Measurements from ENCODE around the gene C1QBP. TPM values are rescaled to one million over a fixed set of nuclear protein-coding genes. Genes with fewer than 3 reads are reported as not detected.
A peak's percentile ranks its signal among the peaks of the same experiment; 100 is the strongest.

The C1QBP gene
- total RNA-seq, 4 donors from 2014 or later: 55.7 to 173 (median 117) TPM

GRCh38 chr17:5419959-5420653 is 18.8 kb downstream of the C1QBP start, which contains the start of gene RPAIN:
Gene RPAIN (plus strand): TSS chr17:5420182. CDS start chr17:5420211, 29 bp downstream.
- Histone ChIP-seq H3K27ac (peak within 1 kb of the TSS; percentile 92), H3K4me3 (peak within 1 kb of the TSS; percentile 77), H3K36me3 (peaks cover 30% of the 10 kb centered on the region), H3K9me3 (no peaks in the 10 kb centered on the region), H3K4me1 (peaks cover 46% of the 10 kb centered on the region), H3K27me3 (no peaks in the 10 kb centered on the region)
- TF ChIP-seq, protein P1, sequence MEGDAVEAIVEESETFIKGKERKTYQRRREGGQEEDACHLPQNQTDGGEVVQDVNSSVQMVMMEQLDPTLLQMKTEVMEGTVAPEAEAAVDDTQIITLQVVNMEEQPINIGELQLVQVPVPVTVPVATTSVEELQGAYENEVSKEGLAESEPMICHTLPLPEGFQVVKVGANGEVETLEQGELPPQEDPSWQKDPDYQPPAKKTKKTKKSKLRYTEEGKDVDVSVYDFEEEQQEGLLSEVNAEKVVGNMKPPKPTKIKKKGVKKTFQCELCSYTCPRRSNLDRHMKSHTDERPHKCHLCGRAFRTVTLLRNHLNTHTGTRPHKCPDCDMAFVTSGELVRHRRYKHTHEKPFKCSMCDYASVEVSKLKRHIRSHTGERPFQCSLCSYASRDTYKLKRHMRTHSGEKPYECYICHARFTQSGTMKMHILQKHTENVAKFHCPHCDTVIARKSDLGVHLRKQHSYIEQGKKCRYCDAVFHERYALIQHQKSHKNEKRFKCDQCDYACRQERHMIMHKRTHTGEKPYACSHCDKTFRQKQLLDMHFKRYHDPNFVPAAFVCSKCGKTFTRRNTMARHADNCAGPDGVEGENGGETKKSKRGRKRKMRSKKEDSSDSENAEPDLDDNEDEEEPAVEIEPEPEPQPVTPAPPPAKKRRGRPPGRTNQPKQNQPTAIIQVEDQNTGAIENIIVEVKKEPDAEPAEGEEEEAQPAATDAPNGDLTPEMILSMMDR (IDR thresholded peaks at IDR 0.05): no peak
- TF ChIP-seq EP300 (IDR thresholded peaks at IDR 0.05) (no peak), POLR2AphosphoS5 (IDR thresholded peaks at IDR 0.05) (peak in 1 of 3 donors; percentile 67), POLR2A (IDR thresholded peaks at IDR 0.05) (peak; percentile 16 to 29)
- peak; percentile 92 for DNase-seq (ENCODE audit: low spot score in 2 of 2)
- WGBS: 1% methylated on average over 20 of the region's 41 CpGs

DNA sequence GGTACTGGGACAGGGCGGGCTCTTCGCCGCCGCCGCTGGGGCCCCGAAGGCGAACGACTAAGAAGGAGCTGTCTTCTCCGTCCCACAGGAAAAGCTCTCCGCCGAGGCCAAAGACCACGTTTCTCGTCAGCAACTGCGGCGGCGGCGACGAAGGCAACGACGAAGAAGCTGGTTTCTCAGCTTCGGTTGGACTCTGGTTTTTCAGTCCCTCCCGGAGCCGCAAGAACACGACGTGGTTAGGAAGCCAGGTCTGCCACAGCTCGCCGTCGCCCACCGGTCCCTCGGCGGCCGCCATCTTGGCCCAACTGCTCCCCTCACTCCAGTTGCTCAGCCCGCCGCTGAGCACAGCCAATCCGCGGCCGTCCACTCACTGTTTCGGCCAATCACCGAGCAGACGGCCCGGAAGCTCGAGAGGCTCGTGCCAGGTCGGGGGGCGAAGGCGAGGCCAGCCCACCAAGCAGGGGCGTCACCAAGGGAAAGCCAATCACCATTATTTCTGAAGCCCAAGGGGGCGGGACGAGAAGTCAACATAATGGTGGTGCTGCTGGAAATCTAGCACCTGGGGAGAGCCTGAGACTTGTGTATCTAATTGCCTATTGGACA is 19.5 kb downstream of the C1QBP start, which contains the start of gene NUP88:
Gene NUP88 (minus strand): TSS at position 307 of the 603 bp plus-strand sequence. CDS start 12 bp downstream, at position 295.
- peak; percentile 97 to 98 for DNase-seq (ENCODE audit: low spot score in 2 of 2)
- H3K27ac ChIP-seq: peak within 1 kb of the TSS; percentile 92
- WGBS: under 1% methylated on average over 35 of the region's 49 CpGs
- no peak for TF ChIP-seq EP300 (IDR thresholded peaks at IDR 0.05)
- TF ChIP-seq POLR2A (IDR thresholded peaks at IDR 0.05): peak; percentile 70 to 72
- peak; percentile 71 to 80 (median 78) for TF ChIP-seq POLR2AphosphoS5 (IDR thresholded peaks at IDR 0.05)
- peak within 1 kb of the TSS; percentile 77 for H3K4me3 ChIP-seq
- H3K4me1 ChIP-seq: peaks cover 47% of the 10 kb centered on the region
- no peaks in the 10 kb centered on the region for H3K27me3 ChIP-seq
- peaks cover 26% of the 10 kb centered on the region for H3K36me3 ChIP-seq
- no peaks in the 10 kb centered on the region for H3K9me3 ChIP-seq

DNA sequence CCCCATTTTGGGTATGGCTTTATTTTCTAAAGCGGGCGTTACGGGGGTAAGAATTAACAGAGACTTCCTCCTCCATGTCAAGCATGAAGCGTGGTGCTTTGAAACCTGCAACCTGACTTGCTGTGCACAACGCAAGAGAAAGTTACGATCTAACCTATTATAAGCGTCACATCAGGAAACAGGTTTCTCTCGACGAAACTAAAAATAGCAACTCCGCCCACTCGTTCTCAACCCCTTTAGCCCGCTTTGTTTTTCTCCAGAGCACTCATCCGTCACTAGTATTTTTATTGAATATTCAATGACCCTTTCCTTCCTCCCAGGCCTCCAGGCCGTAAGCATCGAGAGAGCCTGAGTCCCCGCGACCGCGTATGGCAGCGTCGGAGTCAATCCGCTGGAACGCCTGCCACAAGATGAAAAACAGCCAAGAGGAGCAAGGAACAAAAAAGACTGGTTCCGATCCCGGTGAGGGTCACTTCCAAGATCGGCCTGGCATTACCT is 20.0 kb downstream of the C1QBP start:
- Histone ChIP-seq H3K36me3 (peaks cover 22% of the 10 kb centered on the region), H3K4me1 (peaks cover 53% of the 10 kb centered on the region)

GRCh38 chr17:5416901-5417300 is 22.1 kb downstream of the C1QBP start:
- Histone ChIP-seq H3K27me3 (no peaks in the 10 kb centered on the region), H3K36me3 (peaks cover 26% of the 10 kb centered on the region), H3K27ac (no peak overlapping the region), H3K4me3 (no peak overlapping the region), H3K9me3 (no peaks in the 10 kb centered on the region), H3K4me1 (peaks cover 51% of the 10 kb centered on the region)
- DNase-seq (ENCODE audit: low spot score in 2 of 2): no peak
- WGBS: 84% methylated on average over 2 of the region's 2 CpGs
- TF ChIP-seq POLR2AphosphoS5 (IDR thresholded peaks at IDR 0.05) (no peak), EP300 (IDR thresholded peaks at IDR 0.05) (no peak), POLR2A (IDR thresholded peaks at IDR 0.05) (no peak)
- TF ChIP-seq, protein P1 (IDR thresholded peaks at IDR 0.05): no peak

More for the DNA sequence above, 20.0 kb downstream of the C1QBP start:
- Histone ChIP-seq H3K27me3 (no peaks in the 10 kb centered on the region), H3K27ac (peak overlapping the region; percentile 92), H3K9me3 (no peaks in the 10 kb centered on the region), H3K4me3 (peak overlapping the region; percentile 77)
- TF ChIP-seq POLR2A (IDR thresholded peaks at IDR 0.05): no peak
- no peak for TF ChIP-seq EP300 (IDR thresholded peaks at IDR 0.05)
- no peak for TF ChIP-seq POLR2AphosphoS5 (IDR thresholded peaks at IDR 0.05)
- TF ChIP-seq, protein P1 (IDR thresholded peaks at IDR 0.05): no peak
- DNase-seq (ENCODE audit: low spot score in 2 of 2): no peak
- WGBS: 1% methylated on average over 26 of the region's 26 CpGs

DNA sequence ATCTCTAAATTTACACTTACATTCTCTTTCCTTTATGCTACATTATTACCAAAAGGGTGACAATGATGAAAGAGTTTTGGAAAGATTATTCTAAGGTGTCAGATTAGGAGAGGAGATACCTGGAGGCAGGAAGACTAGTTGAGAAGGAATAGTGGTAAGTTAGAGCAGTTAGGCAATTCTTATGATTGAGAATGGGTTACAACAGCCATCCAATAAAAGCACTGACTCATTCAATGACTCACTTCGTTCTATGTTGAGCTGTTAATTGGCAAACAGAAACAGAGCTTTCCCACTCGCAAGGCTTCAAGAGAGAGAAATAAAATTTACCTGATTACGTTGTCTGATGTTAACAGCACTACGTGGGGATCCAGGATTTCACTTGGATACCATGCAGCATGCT is 25.3 kb downstream of the C1QBP start:
- TF ChIP-seq POLR2AphosphoS5 (IDR thresholded peaks at IDR 0.05) (no peak), POLR2A (IDR thresholded peaks at IDR 0.05) (no peak), EP300 (IDR thresholded peaks at IDR 0.05) (no peak)
- TF ChIP-seq, protein P1 (IDR thresholded peaks at IDR 0.05): no peak
- peaks cover 50% of the 10 kb centered on the region for H3K36me3 ChIP-seq
- no peaks in the 10 kb centered on the region for H3K27me3 ChIP-seq
- H3K27ac ChIP-seq: peak overlapping the region; percentile 15
- no peak overlapping the region for H3K4me3 ChIP-seq
- WGBS: 40% methylated on average over 4 of the region's 4 CpGs
- no peak for DNase-seq (ENCODE audit: low spot score in 2 of 2)
- H3K9me3 ChIP-seq: no peaks in the 10 kb centered on the region
- H3K4me1 ChIP-seq: peaks cover 40% of the 10 kb centered on the region

Measured in suprapubic skin (tissue), 4 donors.